SK-N-MC (cell line): Measurements from ENCODE around the gene EED.

ENCODE experiments used
- EZH2 ChIP-seq: fragments of 200-600 bp; sonication (generic); IDR thresholded peaks from one replicate; pipeline ENCODE4 v1.6.1; 2017; ENCODE audit warnings: antibody characterized with exemption
- POLR2AphosphoS5 ChIP-seq: IDR thresholded peaks from 2 replicates; pipeline ENCODE4 v1.6.1; 2012; ENCODE audit warnings: mild to moderate bottlenecking, low read depth, low read length, borderline replicate concordance

GRCh38 chr11:86243396-86243795 lies 1.2 kb upstream of the EED start:
- TF ChIP-seq EZH2 (no peak), POLR2AphosphoS5 (no peak)
